ENCODE measurements around the gene FAM83B.
"Not testable (repeated sequence)": the region's sequence is repeated elsewhere in the genome, so short reads cannot be mapped to it uniquely, and the experiment has no call there.

Gene FAM83B

GRCh38 chr6:54860739-54861138 lies 14.2 kb downstream of the FAM83B start:
- DNase-seq: no peak

- no peak for DNase-seq
These were observed 15.5 kb downstream of the FAM83B start for GRCh38 chr6:54861905-54862616.

- no peak for DNase-seq
These were observed 17.7 kb downstream of the FAM83B start for GRCh38 chr6:54864272-54864671.

- DNase-seq: no peak
These were observed 18.6 kb downstream of the FAM83B start for GRCh38 chr6:54865091-54865631.

GRCh38 chr6:54868556-54868955 lies 22.0 kb downstream of the FAM83B start:
- DNase-seq: no peak

GRCh38 chr6:54873599-54873998 lies 27.0 kb downstream of the FAM83B start:
- no peak for DNase-seq

- DNase-seq: no peak
These were observed 27.9 kb downstream of the FAM83B start for GRCh38 chr6:54874349-54875048.

GRCh38 chr6:54875539-54875938 lies 29.0 kb downstream of the FAM83B start:
- no peak for DNase-seq

GRCh38 chr6:54876365-54876764 lies 29.8 kb downstream of the FAM83B start:
- no peak for DNase-seq

- DNase-seq: no peak
These were observed 30.3 kb downstream of the FAM83B start for GRCh38 chr6:54876871-54877270.

- DNase-seq: no peak
These were observed 31.2 kb downstream of the FAM83B start for GRCh38 chr6:54877713-54878317.

GRCh38 chr6:54878718-54879117 lies 32.1 kb downstream of the FAM83B start:
- DNase-seq: no peak

- DNase-seq: no peak
These were observed 32.8 kb downstream of the FAM83B start for GRCh38 chr6:54879188-54879985.

GRCh38 chr6:54881067-54881730 lies 34.6 kb downstream of the FAM83B start:
- no peak for DNase-seq

- DNase-seq: not testable (repeated sequence)
These were observed 35.3 kb downstream of the FAM83B start for GRCh38 chr6:54881891-54882290.

GRCh38 chr6:54886932-54887584 lies 40.5 kb downstream of the FAM83B start:
- no peak for DNase-seq

GRCh38 chr6:54891536-54891935 lies 45.0 kb downstream of the FAM83B start:
- DNase-seq: no peak

- no peak for DNase-seq
These were observed 46.3 kb downstream of the FAM83B start for GRCh38 chr6:54892831-54893230.

- DNase-seq: no peak
These were observed 47.2 kb downstream of the FAM83B start for GRCh38 chr6:54893818-54894217.

GRCh38 chr6:54896302-54896701 lies 49.7 kb downstream of the FAM83B start:
- DNase-seq: no peak

GRCh38 chr6:54897462-54898189 lies 51.1 kb downstream of the FAM83B start:
- DNase-seq: no peak
